ENCODE data around the gene SCAMP4.

The SCAMP4 gene

GRCh38 chr19:1962674-1963073 is 57.5 kb downstream of the SCAMP4 start:
- no peak for DNase-seq

GRCh38 chr19:1967087-1967608 is 61.9 kb downstream of the SCAMP4 start:
- DNase-seq: peak; percentile 47

DNA sequence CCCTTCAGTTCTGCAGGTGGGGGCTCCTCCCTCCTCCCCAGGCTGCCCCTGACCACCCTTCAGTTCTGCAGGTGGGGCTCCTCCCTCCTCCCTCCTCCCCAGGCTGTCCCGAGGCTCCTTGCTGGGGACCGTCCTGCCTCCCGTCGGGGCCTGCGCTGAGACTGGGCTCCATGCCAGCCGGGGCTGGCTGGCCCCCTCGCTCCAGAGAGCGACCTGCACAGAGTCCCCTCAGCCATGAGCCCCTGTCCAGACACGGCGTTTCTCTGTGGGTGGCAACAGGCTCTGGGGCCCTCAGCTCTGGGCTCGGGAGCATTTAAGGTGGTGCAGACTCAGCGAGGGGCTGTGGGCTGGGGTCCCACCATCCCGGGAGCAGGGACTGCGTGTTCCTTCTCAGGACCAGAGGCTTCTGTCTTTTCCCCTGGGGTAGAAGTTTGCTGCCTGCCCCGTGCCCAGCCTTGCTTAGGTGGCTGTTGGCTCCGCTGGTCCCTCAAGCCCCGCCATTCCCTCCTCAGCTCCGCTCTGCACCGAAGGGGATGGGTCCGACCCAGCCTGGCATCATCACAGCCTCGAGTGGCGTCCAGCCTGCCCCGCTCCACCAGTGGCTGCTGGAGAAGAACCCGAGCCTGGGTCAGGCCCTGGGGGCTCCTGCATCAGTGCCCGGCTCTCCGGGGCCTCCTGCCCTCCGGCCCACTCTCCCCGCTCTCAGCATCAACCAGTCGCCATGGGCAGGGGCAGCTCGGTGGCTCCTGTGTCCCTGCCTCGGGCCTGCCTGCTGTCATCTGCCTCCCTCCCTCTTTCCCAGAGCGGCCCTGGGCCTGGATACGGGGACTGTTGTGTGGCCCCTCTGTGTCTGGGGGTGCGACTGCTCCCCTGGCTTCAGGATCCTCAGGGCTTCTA is 63.3 kb downstream of the SCAMP4 start:
- no peak for DNase-seq

GRCh38 chr19:1969176-1970002 is 64.2 kb downstream of the SCAMP4 start:
- DNase-seq: no peak

DNA sequence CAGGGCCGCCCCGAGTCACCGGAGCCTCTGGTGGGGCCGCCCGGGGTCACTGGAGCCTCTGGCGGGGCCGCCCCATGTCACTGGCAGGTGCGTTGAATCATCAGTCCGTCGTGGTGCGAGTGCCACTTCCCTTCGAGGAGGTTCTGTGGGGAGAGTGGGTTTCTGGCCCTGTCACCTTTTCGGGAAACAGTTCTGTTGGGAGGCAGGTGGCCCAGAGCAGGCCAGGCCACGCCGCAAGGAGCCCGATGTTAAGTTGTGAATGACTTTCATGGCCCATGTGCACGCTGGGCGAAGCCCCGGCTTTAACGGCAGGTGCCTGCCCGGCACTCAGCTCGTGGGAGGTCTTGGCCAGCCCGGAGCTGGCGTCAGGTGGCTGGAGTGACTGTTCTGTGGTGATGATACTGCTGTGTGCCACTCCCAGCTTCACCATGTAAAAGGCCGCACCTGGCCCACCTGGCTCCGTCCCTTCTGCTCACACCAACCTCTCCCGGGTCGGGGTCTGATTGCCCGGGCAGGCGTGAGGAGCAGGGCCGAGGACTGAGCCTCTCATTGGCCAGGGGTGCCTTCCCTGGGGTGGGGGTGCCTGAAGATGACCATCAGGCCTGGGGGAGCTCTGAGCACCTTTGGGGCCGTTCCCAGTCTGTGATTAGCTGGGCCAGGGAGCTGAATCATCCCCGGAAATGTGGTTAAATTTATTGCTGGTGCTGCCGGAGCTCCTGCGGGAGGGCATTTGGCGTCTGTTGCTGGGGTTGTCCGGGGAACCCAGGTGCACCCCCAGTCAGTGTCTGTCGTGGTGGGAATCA is 65.0 kb downstream of the SCAMP4 start:
- no peak for DNase-seq

- DNase-seq: no peak
Measured at GRCh38 chr19:1970806-1971502, 65.8 kb downstream of the SCAMP4 start.

- DNase-seq: no peak
Measured at GRCh38 chr19:1974381-1975161, 69.4 kb downstream of the SCAMP4 start.

DNA sequence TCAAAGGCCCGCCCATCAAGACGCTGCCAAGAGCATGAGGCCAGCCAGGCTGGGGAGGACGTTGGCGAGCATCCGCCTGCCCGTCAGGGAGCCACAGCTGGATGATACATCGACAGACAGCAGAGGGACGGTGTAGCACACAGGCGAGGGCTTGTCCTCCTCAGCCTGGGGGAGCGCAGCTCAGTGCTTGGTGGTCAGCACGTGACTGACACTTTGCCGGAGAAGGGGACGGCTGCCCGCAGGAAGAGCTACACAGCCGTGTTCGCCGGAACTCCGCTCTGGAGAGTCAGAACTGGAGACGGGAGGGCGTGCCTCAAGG is 69.9 kb downstream of the SCAMP4 start:
- no peak for DNase-seq
